IMR-90 (cell line): Measurements from ENCODE around the gene TBXT. TPM values are rescaled to one million over a fixed set of nuclear protein-coding genes. Genes with fewer than 3 reads are reported as not detected.

Experiments
- ATAC-seq: fragments of 200-7000 bp; cut with Tn5 transposase; 2 replicates; pipeline ENCODE4 v1.9.1; 2020; ENCODE audit warnings: low read depth, mild to moderate bottlenecking, moderate library complexity
- BruUV-seq: library from RNA; stranded (reverse); fragments of 400-500 nt; replicated peaks from 2 replicates; lab custom pipeline; 2021; lab: Mats Ljungman, UMichigan
- CTCF ChIA-PET: fragments of 300-600 bp; formaldehyde crosslinking; extraction: SDS; loops from one replicate; lab custom pipeline; 2021; ENCODE audit warnings: antibody characterized with exemption; lab: Yijun Ruan, JAX
- POLR2A ChIA-PET: fragments of 300-600 bp; sonication (Branson Sonifier 250); formaldehyde crosslinking; loops from one replicate; lab custom pipeline; 2022; ENCODE audit warnings: antibody characterized with exemption; ENCODE audit not compliant: unreplicated experiment; lab: Charles Lee
- DNase-seq: peaks from one replicate; pipeline ENCODE4 v3.0.0; 2013
- H2AFZ ChIP-seq: replicated peaks from 2 replicates; pipeline ENCODE3; 2013; ENCODE audit warnings: low read length, mild to moderate bottlenecking; ENCODE audit not compliant: poor library complexity
- H2AK5ac ChIP-seq: 2 replicates; pipeline ENCODE4 v1.6.1; 2013; ENCODE audit warnings: low read depth, low read length, inconsistent platforms
- H2AK9ac ChIP-seq: replicated peaks from 2 replicates; pipeline ENCODE3; 2013; ENCODE audit warnings: mild to moderate bottlenecking, low read depth, low read length, moderate library complexity; ENCODE audit not compliant: poor library complexity
- H2BK120ac ChIP-seq: 2 replicates; pipeline ENCODE4 v1.6.1; 2013; ENCODE audit warnings: low read depth, low read length, inconsistent platforms
- H2BK15ac ChIP-seq: 3 replicates; pipeline ENCODE4 v1.6.1; 2013; ENCODE audit warnings: low read depth, low read length, inconsistent platforms
- H2BK20ac ChIP-seq: 2 replicates; pipeline ENCODE4 v1.6.1; 2013; ENCODE audit warnings: low read depth, mild to moderate bottlenecking, inconsistent platforms, low read length, moderate library complexity
- H2BK5ac ChIP-seq: 2 replicates; pipeline ENCODE4 v1.6.1; 2013; ENCODE audit warnings: mild to moderate bottlenecking, low read depth, low read length, inconsistent platforms; ENCODE audit not compliant: poor library complexity, severe bottlenecking
- H3K14ac ChIP-seq: replicated peaks from 2 replicates; pipeline ENCODE4 v1.6.1; 2013; ENCODE audit warnings: low read depth, low read length, inconsistent platforms
- H3K18ac ChIP-seq: 2 replicates; pipeline ENCODE4 v1.6.1; 2013; ENCODE audit warnings: low read depth, low read length, control low read depth
- H3K23ac ChIP-seq: 2 replicates; pipeline ENCODE4 v1.6.1; 2013; ENCODE audit warnings: low read depth, low read length, inconsistent platforms
- H3K27ac ChIP-seq: 2 replicates; pipeline ENCODE4 v1.5.1; 2013; ENCODE audit warnings: mild to moderate bottlenecking, control low read depth, low read length; ENCODE audit not compliant: insufficient read depth
- H3K27me3 ChIP-seq: 2 replicates; pipeline ENCODE4 v1.6.1; 2013; ENCODE audit warnings: low read length; ENCODE audit not compliant: control insufficient read depth, insufficient read depth
- H3K36me3 ChIP-seq: 2 replicates; pipeline ENCODE4 v1.6.1; 2013; ENCODE audit warnings: low read length, mixed read lengths; ENCODE audit not compliant: control insufficient read depth, insufficient read depth
- H3K4ac ChIP-seq: 2 replicates; pipeline ENCODE4 v1.6.1; 2013; ENCODE audit warnings: low read depth, low read length, inconsistent platforms
- H3K4me1 ChIP-seq: 2 replicates; pipeline ENCODE4 v1.6.1; 2013; ENCODE audit warnings: low read length, mixed read lengths; ENCODE audit not compliant: control insufficient read depth, insufficient read depth
- H3K4me2 ChIP-seq: 2 replicates; pipeline ENCODE4 v1.6.1; 2013; ENCODE audit warnings: low read depth, mild to moderate bottlenecking, control low read depth, low read length, moderate library complexity
- H3K4me3 ChIP-seq: 2 replicates; pipeline ENCODE4 v1.5.1; 2013; ENCODE audit warnings: low read depth, mild to moderate bottlenecking, control low read depth, low read length, moderate library complexity; ENCODE audit not compliant: insufficient read depth
- H3K56ac ChIP-seq: 2 replicates; pipeline ENCODE4 v1.6.1; 2013; ENCODE audit warnings: low read length, inconsistent platforms; ENCODE audit not compliant: insufficient read depth; ENCODE audit errors: extremely low read depth
- H3K79me1 ChIP-seq, 2 experiments: 2 replicates each; pipeline ENCODE4 v1.6.1; 2013; ENCODE audit warnings: low read length in 2 of 2, inconsistent platforms in 1 of 2, low read depth in 1 of 2
- H3K9ac ChIP-seq: 2 replicates; pipeline ENCODE4 v1.6.1; 2013; ENCODE audit warnings: low read depth, low read length, control low read depth
- H3K9me1 ChIP-seq: 2 replicates; pipeline ENCODE4 v1.6.1; 2013; ENCODE audit warnings: low read length, inconsistent platforms; ENCODE audit not compliant: insufficient read depth
- H3K9me3 ChIP-seq: 2 replicates; pipeline ENCODE4 v1.6.1; 2013; ENCODE audit warnings: low read length; ENCODE audit not compliant: control insufficient read depth, insufficient read depth
- H4K20me1 ChIP-seq: 2 replicates; pipeline ENCODE4 v1.6.1; 2013; ENCODE audit warnings: low read length, inconsistent platforms; ENCODE audit not compliant: insufficient read depth
- H4K5ac ChIP-seq: 2 replicates; pipeline ENCODE4 v1.6.1; 2013; ENCODE audit warnings: mild to moderate bottlenecking, low read depth, low read length, control low read depth
- H4K8ac ChIP-seq, 2 experiments: 2 replicates each; pipeline ENCODE4 v1.6.1; 2013; ENCODE audit warnings: low read depth in 2 of 2, low read length in 2 of 2, control low read depth in 1 of 2, inconsistent platforms in 1 of 2
- H4K91ac ChIP-seq: 2 replicates; pipeline ENCODE4 v1.6.1; 2013; ENCODE audit warnings: low read depth, low read length, inconsistent platforms; ENCODE audit not compliant: insufficient read depth
- BHLHE40 ChIP-seq: fragments of 150-350 bp; IDR thresholded peaks from 2 replicates; pipeline ENCODE4 v1.6.1; 2016; ENCODE audit warnings: mild to moderate bottlenecking, low read depth, low read length
- CEBPB ChIP-seq: IDR thresholded peaks from 2 replicates; pipeline ENCODE4 v1.6.1; 2012; ENCODE audit warnings: low read depth, low read length, improper control_type of control experiment
- CHD1 ChIP-seq: IDR thresholded peaks from 2 replicates; pipeline ENCODE4 v1.6.1; 2012; ENCODE audit warnings: low read depth, low read length, improper control_type of control experiment
- CTCF ChIP-seq: conservative IDR thresholded peaks from 2 replicates; pipeline ENCODE4 v1.5.1; 2012; ENCODE audit warnings: mild to moderate bottlenecking, low read depth, low read length, improper control_type of control experiment
- ELK1 ChIP-seq: fragments of 150-350 bp; IDR thresholded peaks from 2 replicates; pipeline ENCODE4 v1.6.1; 2016; ENCODE audit warnings: low read depth, mild to moderate bottlenecking, low read length, moderate library complexity, borderline replicate concordance
- MAZ ChIP-seq: IDR thresholded peaks from 2 replicates; pipeline ENCODE4 v1.6.1; 2012; ENCODE audit warnings: low read depth, mild to moderate bottlenecking, low read length, improper control_type of control experiment, moderate library complexity, borderline replicate concordance
- MXI1 ChIP-seq: IDR thresholded peaks from 2 replicates; pipeline ENCODE4 v1.6.1; 2012; ENCODE audit warnings: low read depth, mild to moderate bottlenecking, low read length, moderate library complexity, borderline replicate concordance
- NFE2L2 ChIP-seq: fragments of 150-350 bp; IDR thresholded peaks from 2 replicates; pipeline ENCODE4 v1.6.1; 2016; ENCODE audit warnings: low read depth, mild to moderate bottlenecking, low read length
- RAD21 ChIP-seq: IDR thresholded peaks from 2 replicates; pipeline ENCODE4 v1.6.1; 2012; ENCODE audit warnings: low read length, improper control_type of control experiment
- RCOR1 ChIP-seq: IDR thresholded peaks from 2 replicates; pipeline ENCODE4 v1.6.1; 2012; ENCODE audit warnings: mild to moderate bottlenecking, low read length, improper control_type of control experiment; ENCODE audit not compliant: insufficient replicate concordance
- SMC3 ChIP-seq: fragments of 150-350 bp; IDR thresholded peaks from 2 replicates; pipeline ENCODE4 v1.6.1; 2016; ENCODE audit warnings: low read depth, mild to moderate bottlenecking, antibody characterized with exemption, low read length, moderate library complexity
- USF2 ChIP-seq: fragments of 150-350 bp; IDR thresholded peaks from 2 replicates; pipeline ENCODE4 v1.6.1; 2017; ENCODE audit warnings: mild to moderate bottlenecking, antibody characterized with exemption, low read length, low read depth
- WGBS, 2 experiments: methylation state at CpG; one replicate each; pipeline versions ENCODE4 v1.1.5 to v1.1.7; 2013; ENCODE audit warnings: missing lambda C conversion rate in 2 of 2; ENCODE audit not compliant: insufficient read length in 1 of 2; ENCODE audit errors: extremely low coverage in 2 of 2; 5-methylcytosine and 5-hydroxymethylcytosine counted together
- dilution Hi-C: fragments of 300-500 bp; cut with HindIII; formaldehyde crosslinking; loops from one replicate; pipeline ENCODE4 v1.14.3; 2018; ENCODE audit warnings: low sequenced_read_pairs; ENCODE audit not compliant: unreplicated experiment
- in situ Hi-C: fragments of 300-500 bp; cut with MboI; formaldehyde crosslinking; loops from 3 replicates; pipeline ENCODE4 v1.14.3; 2019; ENCODE audit warnings: low sequenced_read_pairs, inconsistent platforms, mixed read lengths
- intact Hi-C: fragments of 100-400 bp; cut with micrococcal nuclease; formaldehyde crosslinking; loops from 2 replicates; pipeline ENCODE4 v1.10.0; 2022
- polyA plus RNA-seq, 3 experiments: library from polyadenylated mRNA; depleted of rRNA; stranded (reverse); fragments of >200 nt; gene quantifications; 2 replicates each; pipeline ENCODE4 v1.2.3, GENCODE V29; 2012; ENCODE audit warnings: low replicate concordance in 1 of 3
- total RNA-seq: library from RNA; depleted of rRNA; stranded (reverse); fragments of >200 nt; gene quantifications from 2 replicates; pipeline ENCODE4 v1.2.3, GENCODE V29; 2012

TBXT gene
- total and polyA plus RNA-seq, 2 of the 4 experiments (the other 2 are of a cell fraction), result not detected

GRCh38 chr6:166194914-166195859, 27.5 kb upstream of the TBXT start:
- Histone ChIP-seq H3K4me2 (no peak overlapping the region), H3K4me3 (no peak overlapping the region), H4K91ac (no peak overlapping the region), H3K14ac (no peak overlapping the region), H2BK120ac (no peak overlapping the region), H2BK15ac (no peak overlapping the region), H3K18ac (no peak overlapping the region), H3K27ac (no peak overlapping the region), H3K9me1 (no peaks in the 10 kb centered on the region), H4K5ac (no peak overlapping the region), H4K8ac (no peak overlapping the region), H4K20me1 (no peaks in the 10 kb centered on the region), H3K36me3 (no peaks in the 10 kb centered on the region), H3K56ac (no peak overlapping the region), H3K4ac (no peak overlapping the region), H3K9me3 (no peaks in the 10 kb centered on the region), H2BK5ac (no peak overlapping the region), H3K79me1 (no peaks in the 10 kb centered on the region), H3K27me3 (peaks cover 17% of the 10 kb centered on the region), H2AK5ac (no peak overlapping the region), H3K9ac (no peak overlapping the region), H3K23ac (no peak overlapping the region), H2BK20ac (no peak overlapping the region), H2AFZ (peak overlapping the region; percentile 23), H3K4me1 (no peaks in the 10 kb centered on the region), H2AK9ac (no peak overlapping the region)
- POLR2A ChIA-PET, result no interaction called here
- no TSS peak for BruUV-seq
- in situ Hi-C loops (no loop called here), dilution Hi-C loops (no loop called here), intact Hi-C loops (no loop called here)
- TF ChIP-seq CEBPB (no peak), RAD21 (no peak), CHD1 (no peak), BHLHE40 (no peak), SMC3 (no peak), NFE2L2 (no peak), MXI1 (no peak), CTCF (no peak), MAZ (no peak), USF2 (no peak), ELK1 (no peak), RCOR1 (no peak)
- no peak for ATAC-seq
- no peak for DNase-seq
- WGBS, 2 experiments, result 22% methylated on average over 10 of the region's 13 CpGs; no CpG with 5 or more reads in 1 of the 2 experiments
- CTCF ChIA-PET, result no interaction called here
